HCT116 (cell line): ENCODE data around the gene PAK1. TPM values are rescaled to one million over a fixed set of nuclear protein-coding genes. Genes with fewer than 3 reads are reported as not detected.

Source experiments
- ATAC-seq: fragments of 200-7000 bp; cut with Tn5 transposase; 2 replicates; pipeline ENCODE4 v1.9.1; 2020; ENCODE audit warnings: mild to moderate bottlenecking, moderate library complexity
- BruUV-seq: library from RNA; stranded (reverse); fragments of 400-500 nt; replicated peaks from 2 replicates; lab custom pipeline; 2021; lab: Mats Ljungman, UMichigan
- CTCF ChIA-PET: fragments of 300-600 bp; sonication (Branson Sonifier 250); formaldehyde crosslinking; loops from one replicate; lab custom pipeline; 2021; ENCODE audit warnings: antibody characterized with exemption; lab: Charles Lee
- POLR2A ChIA-PET: fragments of 300-600, 350-600 bp; sonication (Branson Sonifier 250); formaldehyde crosslinking; loops from one replicate; lab custom pipeline; 2021; ENCODE audit warnings: antibody characterized with exemption; lab: Charles Lee
- RAD21 ChIA-PET, 2 experiments: fragments of 300-600 bp; sonication (Branson Sonifier 250); formaldehyde crosslinking; loops; one replicate each; lab custom pipeline; 2023; ENCODE audit warnings: low total read pairs in 2 of 2; ENCODE audit not compliant: uncharacterized antibody in 2 of 2, unreplicated experiment in 2 of 2, low non-redundant PET in 1 of 2; lab: Charles Lee
- DNase-seq: peaks from one replicate; pipeline ENCODE4 v3.0.0-alpha.2; 2010; ENCODE audit warnings: low read depth, low spot score
- H2AFZ ChIP-seq: fragments of 200-600 bp; shearing (Covaris generic), sonication (generic); 2 replicates; pipeline ENCODE4 v1.6.1; 2017; ENCODE audit warnings: low read depth, mixed run types, mixed read lengths, antibody characterized with exemption, low read length; ENCODE audit not compliant: poor library complexity, severe bottlenecking
- H3K27ac ChIP-seq: 2 replicates; pipeline ENCODE4 v1.5.1; 2012; ENCODE audit warnings: low read depth, low read length
- H3K27me3 ChIP-seq: fragments of 200-600 bp; sonication (generic); 2 replicates; pipeline ENCODE4 v1.6.1; 2016; ENCODE audit warnings: mixed run types, low read length, mixed read lengths; ENCODE audit not compliant: insufficient read depth
- H3K36me3 ChIP-seq, 2 experiments: fragments of 200-500 bp in 1 of 2; fragments of 200-600 bp in 1 of 2; sonication (Bioruptor generic) in 1 of 2; sonication (generic) in 1 of 2; 2 replicates each; pipeline versions ENCODE4 v1.5.1 to v1.6.1; 2014 to 2016; ENCODE audit warnings: low read length in 2 of 2, inconsistent platforms in 1 of 2, mixed read lengths in 1 of 2, mixed run types in 1 of 2; ENCODE audit not compliant: insufficient read depth in 2 of 2, control insufficient read depth in 1 of 2
- H3K4me1 ChIP-seq, 2 experiments: fragments of 200-600 bp in 1 of 2; sonication (generic) in 1 of 2; 2 replicates each; pipeline versions ENCODE4 v1.5.1 to v1.6.1; 2012 to 2017; ENCODE audit warnings: low read length in 2 of 2, inconsistent platforms in 1 of 2, mild to moderate bottlenecking in 1 of 2, mixed read lengths in 1 of 2, mixed run types in 1 of 2, moderate library complexity in 1 of 2; ENCODE audit not compliant: insufficient read depth in 2 of 2, control insufficient read depth in 1 of 2
- H3K4me2 ChIP-seq: fragments of 200-600 bp; sonication (generic); 2 replicates; pipeline ENCODE4 v1.6.1; 2017; ENCODE audit warnings: mixed run types, low read length, mixed read lengths
- H3K4me3 ChIP-seq, 2 experiments: fragments of 200-600 bp in 1 of 2; sonication (generic) in 1 of 2; replicated peaks in 1 of 2; 2 replicates each; pipeline ENCODE4 v1.5.1; 2011 to 2016; ENCODE audit warnings: low read length in 2 of 2, control low read depth in 1 of 2, low read depth in 1 of 2, mild to moderate bottlenecking in 1 of 2, mixed read lengths in 1 of 2, mixed run types in 1 of 2
- H3K79me2 ChIP-seq: fragments of 200-600 bp; sonication (generic); 2 replicates; pipeline ENCODE4 v1.6.1; 2017; ENCODE audit warnings: mild to moderate bottlenecking, mixed run types, low read length, moderate library complexity, mixed read lengths; ENCODE audit not compliant: insufficient read depth
- H3K9ac ChIP-seq: fragments of 200-600 bp; sonication (generic); 2 replicates; pipeline ENCODE4 v1.6.1; 2016; ENCODE audit warnings: low read length, mixed read lengths
- H3K9me2 ChIP-seq: fragments of 200-600 bp; sonication (generic), shearing (Covaris generic); 2 replicates; pipeline ENCODE4 v1.6.1; 2017; ENCODE audit warnings: mixed run types, mild to moderate bottlenecking, moderate library complexity; ENCODE audit not compliant: insufficient read depth
- H3K9me3 ChIP-seq, 2 experiments: fragments of 200-500 bp in 1 of 2; fragments of 200-600 bp in 1 of 2; sonication (Bioruptor generic) in 1 of 2; sonication (generic) in 1 of 2; 2 replicates each; pipeline ENCODE4 v1.6.1; 2014 to 2017; ENCODE audit warnings: low read length in 2 of 2, mixed read lengths in 2 of 2, inconsistent platforms in 1 of 2, low read depth in 1 of 2, mild to moderate bottlenecking in 1 of 2, mixed run types in 1 of 2, moderate library complexity in 1 of 2; ENCODE audit not compliant: control insufficient read depth in 1 of 2, insufficient read depth in 1 of 2
- H4K20me1 ChIP-seq: fragments of 200-600 bp; sonication (generic), shearing (Covaris generic); 2 replicates; pipeline ENCODE4 v1.6.1; 2017; ENCODE audit warnings: mixed run types, mild to moderate bottlenecking, moderate library complexity; ENCODE audit not compliant: insufficient read depth
- ATF3 ChIP-seq: IDR thresholded peaks from 2 replicates; pipeline ENCODE4 v1.6.1; 2012
- CTCF ChIP-seq, 3 experiments: fragments of 200-600 bp in 1 of 3; sonication (generic) in 1 of 3; IDR thresholded peaks in 2 of 3; conservative IDR thresholded peaks in 1 of 3; 2 replicates each; pipeline ENCODE4 v1.5.1; 2012 to 2017; ENCODE audit warnings: low read depth in 2 of 3, low read length in 2 of 3, antibody characterized with exemption in 1 of 3, borderline replicate concordance in 1 of 3, control low read depth in 1 of 3, mild to moderate bottlenecking in 1 of 3, mixed read lengths in 1 of 3, mixed run types in 1 of 3, moderate library complexity in 1 of 3; ENCODE audit not compliant: insufficient read depth in 1 of 3
- EGR1 ChIP-seq: IDR thresholded peaks from 2 replicates; pipeline ENCODE4 v1.6.1; 2012; ENCODE audit warnings: low read depth
- EZH2 ChIP-seq: fragments of 200-600 bp; sonication (generic); IDR thresholded peaks from 2 replicates; pipeline ENCODE4 v1.6.1; 2017; ENCODE audit warnings: antibody characterized with exemption, mixed run types
- EZH2phosphoT487 ChIP-seq: fragments of 200-600 bp; IDR thresholded peaks from 2 replicates; pipeline ENCODE4 v1.6.1; 2018; ENCODE audit warnings: antibody characterized with exemption, borderline replicate concordance
- FOSL1 ChIP-seq: IDR thresholded peaks from 2 replicates; pipeline ENCODE4 v1.6.1; 2012; ENCODE audit warnings: low read depth
- MAX ChIP-seq: IDR thresholded peaks from 2 replicates; pipeline ENCODE4 v1.6.1; 2012
- POLR2AphosphoS5 ChIP-seq: IDR thresholded peaks from 2 replicates; pipeline ENCODE4 v1.6.1; 2011; ENCODE audit warnings: mild to moderate bottlenecking, low read depth, low read length, moderate library complexity
- RAD21 ChIP-seq: IDR thresholded peaks from 2 replicates; pipeline ENCODE4 v1.6.1; 2012; ENCODE audit warnings: low read depth, mild to moderate bottlenecking
- REST ChIP-seq: IDR thresholded peaks from 2 replicates; pipeline ENCODE4 v1.6.1; 2012; ENCODE audit warnings: low read depth
- SP1 ChIP-seq: IDR thresholded peaks from 2 replicates; pipeline ENCODE4 v1.6.1; 2012; ENCODE audit warnings: low read depth
- ZFX ChIP-seq: fragments of 450-650 bp; IDR thresholded peaks from 2 replicates; pipeline ENCODE4 v1.6.1; 2017
- intact Hi-C: fragments of 100-400 bp; cut with micrococcal nuclease; formaldehyde crosslinking; loops from 2 replicates; pipeline ENCODE4 v1.10.0; 2022
- total RNA-seq: library from RNA; stranded (reverse); gene quantifications from one replicate; pipeline ENCODE4 v1.2.1, GENCODE V29; 2021; ENCODE audit not compliant: unreplicated experiment

PAK1 gene
- total RNA-seq, 1 experiment from 2014 or later = 56.1 TPM

- TF ChIP-seq RAD21 = no peak
These were observed 163.2 kb downstream of the PAK1 start (continued) for GRCh38 chr11:77310721-77311120.

GRCh38 chr11:77309401-77310085 lies 164.4 kb downstream of the PAK1 start:
- BruUV-seq = no TSS peak
- CTCF ChIA-PET = no interaction called here
- Histone ChIP-seq H3K9ac (no peak overlapping the region), H3K4me3 (no peak overlapping the region), H3K36me3 (no peaks in the 10 kb centered on the region), H3K4me1 (no peaks in the 10 kb centered on the region), H3K27me3 (no peaks in the 10 kb centered on the region)
- intact Hi-C loops = no loop called here
- ATAC-seq (no peak), DNase-seq (no peak)
- TF ChIP-seq MAX (no peak), REST (no peak), CTCF (IDR thresholded peaks at IDR 0.05 in 2 of 3, conservative IDR thresholded peaks at IDR 0.05 in 1 of 3; ENCODE audit: borderline replicate concordance in 1 of 3, insufficient read depth in 1 of 3, low read depth in 2 of 3, low read length in 2 of 3) (no peak), SP1 (no peak), EGR1 (no peak), FOSL1 (no peak), ATF3 (no peak), EZH2 (no peak), POLR2AphosphoS5 (no peak), ZFX (no peak), EZH2phosphoT487 (no peak)
- TF ChIP-seq, all 23 proteins: peak for 0
- ChIA-PET POLR2A (no interaction called here), RAD21 (no interaction called here)
- no peaks in the 10 kb centered on the region for H3K9me2 ChIP-seq
- no peaks in the 10 kb centered on the region for H3K79me2 ChIP-seq
- H3K9me3 ChIP-seq = no peaks in the 10 kb centered on the region
- H4K20me1 ChIP-seq = no peaks in the 10 kb centered on the region
- H3K4me2 ChIP-seq = no peak overlapping the region
- H3K27ac ChIP-seq = no peak overlapping the region
- no peak overlapping the region for H2AFZ ChIP-seq
